Small intestine (tissue), 7 donors: Measurements from ENCODE around the gene XAF1. TPM values are rescaled to one million over a fixed set of nuclear protein-coding genes. Genes with fewer than 3 reads are reported as not detected.
"Not testable (repeated sequence)": the region's sequence is repeated elsewhere in the genome, so short reads cannot be mapped to it uniquely, and the experiment has no call there.

ENCODE experiments used
- DNase-seq, 2 donors: peaks; one replicate each; pipeline versions ENCODE4 v3.0.0 to v3.0.0-alpha.2; 2013
- FAIRE-seq: peaks from 2 replicates; lab custom pipeline; 2012; peaks lifted over from hg19 to GRCh38; lab: Jason Lieb, UNC
- H3K27ac ChIP-seq, 3 donors: one replicate each; pipeline ENCODE4 v1.5.1; 2013; ENCODE audit warnings: low read length in 2 of 3, mild to moderate bottlenecking in 2 of 3, control low read depth in 1 of 3, inconsistent platforms in 1 of 3, low read depth in 1 of 3, moderate library complexity in 1 of 3
- H3K27me3 ChIP-seq, 3 donors: one replicate each; pipeline ENCODE4 v1.6.1; 2013; ENCODE audit warnings: low read length in 3 of 3, inconsistent platforms in 1 of 3; ENCODE audit not compliant: control insufficient read depth in 3 of 3, insufficient read depth in 3 of 3
- H3K36me3 ChIP-seq, 3 donors: one replicate each; pipeline ENCODE4 v1.6.1; 2013; ENCODE audit warnings: low read length in 3 of 3, inconsistent platforms in 1 of 3, low read depth in 1 of 3, mild to moderate bottlenecking in 1 of 3, moderate library complexity in 1 of 3; ENCODE audit not compliant: control insufficient read depth in 3 of 3, insufficient read depth in 2 of 3
- H3K4me1 ChIP-seq, 3 donors: one replicate each; pipeline ENCODE4 v1.6.1; 2013; ENCODE audit warnings: low read length in 2 of 3, inconsistent platforms in 1 of 3, low read depth in 1 of 3, mild to moderate bottlenecking in 1 of 3, moderate library complexity in 1 of 3; ENCODE audit not compliant: control insufficient read depth in 3 of 3, insufficient read depth in 2 of 3
- H3K4me3 ChIP-seq, 3 donors: one replicate each; pipeline ENCODE4 v1.5.1; 2013; ENCODE audit warnings: low read length in 3 of 3, control low read depth in 1 of 3, inconsistent platforms in 1 of 3, low read depth in 1 of 3, mild to moderate bottlenecking in 1 of 3, moderate library complexity in 1 of 3
- H3K9me3 ChIP-seq, 2 donors: one replicate each; pipeline ENCODE4 v1.6.1; 2013; ENCODE audit warnings: low read depth in 1 of 2, low read length in 1 of 2; ENCODE audit not compliant: control insufficient read depth in 2 of 2, insufficient read depth in 1 of 2
- WGBS, 3 donors: extraction: QIAGEN DNeasy Blood & Tissue Kit; methylation state at CpG; one replicate each; pipeline ENCODE4 v1.1.7; 2013; 5-methylcytosine and 5-hydroxymethylcytosine counted together
- polyA plus RNA-seq, 4 donors: library from polyadenylated mRNA; stranded (reverse) in 3 of 4; unstranded in 1 of 4; fragments of 200-250 nt in 3 of 4; fragments of 120-200 nt in 1 of 4; gene quantifications; one replicate each; pipeline versions ENCODE4 v1.2.1 to v1.2.3, GENCODE V29; 2013
- donor health status: healthy with polysubstance abuse.
- donor health status: control.
- donor health status: control.
- donor health status: Bipolar disorder and iron deficiency.
- donor health status: healthy.

The XAF1 gene
- polyA plus RNA-seq, 4 donors, result 7.6 to 52.7 (median 16.8) TPM

GRCh38 chr17:6756425-6757031, 682 bp downstream of the XAF1 start:
- peak in 1 of 2 donors; percentile 11 for DNase-seq
- Histone ChIP-seq H3K4me3 (peak overlapping the region; percentile 56 to 67 (median 64)), H3K9me3 (no peaks in the 10 kb centered on the region), H3K27me3 (no peaks in the 10 kb centered on the region), H3K4me1 (peaks cover 0 to 17% (median 0%) of the 10 kb centered on the region in 3 donors), H3K36me3 (peaks cover 0 to 27% (median 11%) of the 10 kb centered on the region in 3 donors), H3K27ac (peak overlapping the region; percentile 1 to 97 (median 86))
- 8 to 20% (median 9%) methylated on average over 13 of the region's 13 CpGs for WGBS, 3 donors
- FAIRE-seq, result no peak

GRCh38 chr17:6757747-6758146, 1.9 kb downstream of the XAF1 start:
- FAIRE-seq, result no peak

GRCh38 chr17:6761779-6762178, 5.9 kb downstream of the XAF1 start:
- Histone ChIP-seq H3K36me3 (peaks cover 16 to 43% (median 29%) of the 10 kb centered on the region in 3 donors), H3K9me3 (no peaks in the 10 kb centered on the region), H3K4me1 (peaks cover 0 to 9% (median 0%) of the 10 kb centered on the region in 3 donors), H3K27ac (no peak overlapping the region), H3K4me3 (no peak overlapping the region), H3K27me3 (no peaks in the 10 kb centered on the region)
- FAIRE-seq, result no peak
- 87 to 92% (median 92%) methylated on average over 8 of the region's 8 CpGs for WGBS, 3 donors
- no peak for DNase-seq

More at GRCh38 chr17:6757747-6758146, 1.9 kb downstream of the XAF1 start:
- no peak overlapping the region for H3K4me3 ChIP-seq
- 91 to 100% (median 98%) methylated on average over 2 of the region's 2 CpGs for WGBS, 3 donors
- H3K27ac ChIP-seq, result no peak overlapping the region
- H3K27me3 ChIP-seq, result no peaks in the 10 kb centered on the region
- peaks cover 3 to 35% (median 15%) of the 10 kb centered on the region in 3 donors for H3K36me3 ChIP-seq
- no peaks in the 10 kb centered on the region for H3K9me3 ChIP-seq
- H3K4me1 ChIP-seq, result peaks cover 0 to 17% (median 0%) of the 10 kb centered on the region in 3 donors
- DNase-seq, result peak; percentile 6 to 72

- DNase-seq (no peak), FAIRE-seq (no peak)
- no peaks in the 10 kb centered on the region for H3K27me3 ChIP-seq
- peaks cover 0 to 11% of the 10 kb centered on the region in 2 donors for H3K9me3 ChIP-seq
- 96 to 99% (median 99%) methylated on average over 2 of the region's 2 CpGs for WGBS, 3 donors
- no peaks in the 10 kb centered on the region for H3K4me1 ChIP-seq
- no peak overlapping the region for H3K27ac ChIP-seq
- no peak overlapping the region for H3K4me3 ChIP-seq
- H3K36me3 ChIP-seq, result peaks cover 23 to 47% (median 36%) of the 10 kb centered on the region in 3 donors
Measured at GRCh38 chr17:6768447-6768846, 12.6 kb downstream of the XAF1 start.

DNA sequence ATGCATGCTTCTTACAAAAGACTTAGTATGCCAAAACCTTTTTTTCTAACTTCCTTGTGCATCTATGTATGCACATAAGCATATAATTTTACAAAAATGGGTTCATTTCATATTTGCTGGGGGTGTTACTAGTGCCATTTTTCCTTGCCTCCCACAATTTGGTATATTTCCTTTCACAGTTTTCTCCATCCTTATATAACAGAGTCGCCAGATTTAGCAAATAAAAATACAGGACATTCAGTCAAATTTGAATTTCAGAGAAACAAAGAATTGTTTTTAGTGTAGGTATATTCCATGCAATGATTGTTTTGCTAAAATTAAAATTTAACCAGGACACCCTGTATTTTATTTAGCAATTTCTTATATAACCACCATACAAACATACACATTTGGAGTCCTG, 16.2 kb downstream of the XAF1 start:
- peaks cover 0 to 14% (median 0%) of the 10 kb centered on the region in 3 donors for H3K27me3 ChIP-seq
- H3K36me3 ChIP-seq, result peaks cover 17 to 39% (median 21%) of the 10 kb centered on the region in 3 donors
- peak; percentile 15 for FAIRE-seq
- 94 to 97% (median 95%) methylated on average over 1 of the region's 1 CpG for WGBS, 3 donors
- H3K4me3 ChIP-seq, result no peak overlapping the region
- H3K9me3 ChIP-seq, result peaks cover 0 to 24% of the 10 kb centered on the region in 2 donors
- DNase-seq, result no peak
- no peak overlapping the region for H3K27ac ChIP-seq
- no peaks in the 10 kb centered on the region for H3K4me1 ChIP-seq

GRCh38 chr17:6774906-6775305, 19.1 kb downstream of the XAF1 start:
- not testable (repeated sequence) for H3K4me1 ChIP-seq, DNase-seq, FAIRE-seq, H3K27ac ChIP-seq, H3K4me3 ChIP-seq
- peaks cover 13 to 25% (median 16%) of the 10 kb centered on the region in 3 donors for H3K36me3 ChIP-seq
- 94 to 98% (median 97%) methylated on average over 8 of the region's 8 CpGs for WGBS, 3 donors
- H3K9me3 ChIP-seq, result peaks cover 0 to 20% of the 10 kb centered on the region in 2 donors
- H3K27me3 ChIP-seq, result peaks cover 0 to 14% (median 0%) of the 10 kb centered on the region in 3 donors

- H3K9me3 ChIP-seq, result peaks cover 0 to 24% of the 10 kb centered on the region in 2 donors
- H3K27ac ChIP-seq, result no peak within 1 kb of the TSS
- H3K27me3 ChIP-seq, result peaks cover 0 to 14% (median 0%) of the 10 kb centered on the region in 3 donors
- peaks cover 0 to 3% (median 0%) of the 10 kb centered on the region in 3 donors for H3K4me1 ChIP-seq
- DNase-seq (no peak), FAIRE-seq (no peak)
- H3K4me3 ChIP-seq, result no peak within 1 kb of the TSS
- H3K36me3 ChIP-seq, result peaks cover 9 to 22% (median 9%) of the 10 kb centered on the region in 3 donors
- 6 to 11% (median 10%) methylated on average over 32 to 49 of the region's 49 CpGs for whole genome bisulfite sequencing, 3 donors
Measured at GRCh38 chr17:6775871-6776405, 20.1 kb downstream of the XAF1 start, which contains the start of gene FBXO39. FBXO39 (plus strand) TSS chr17:6776215; CDS start chr17:6779869, 3,654 bp downstream.

GRCh38 chr17:6779411-6779810, 23.6 kb downstream of the XAF1 start:
- no peak overlapping the region for H3K27ac ChIP-seq
- FAIRE-seq (no peak), DNase-seq (peak; percentile 58 to 70)
- no peaks in the 10 kb centered on the region for H3K36me3 ChIP-seq
- H3K9me3 ChIP-seq, result peaks cover 0 to 21% of the 10 kb centered on the region in 2 donors
- peaks cover 0 to 3% (median 0%) of the 10 kb centered on the region in 3 donors for H3K4me1 ChIP-seq
- WGBS, 3 donors, result 53 to 76% (median 74%) methylated on average over 2 of the region's 2 CpGs
- peaks cover 0 to 14% (median 0%) of the 10 kb centered on the region in 3 donors for H3K27me3 ChIP-seq
- no peak overlapping the region for H3K4me3 ChIP-seq
